Mesenchymal stem cell (in vitro differentiated cells and primary cell): Measurements from ENCODE around the gene SLC2A14.
"Not testable (repeated sequence)": the region's sequence is repeated elsewhere in the genome, so short reads cannot be mapped to it uniquely, and the experiment has no call there.

Source experiments
- DNase-seq: peaks from one replicate; pipeline ENCODE4 v3.0.0-alpha.2; 2013
- H2AFZ ChIP-seq: one replicate; pipeline ENCODE4 v1.6.1; 2013; ENCODE audit warnings: low read depth, mild to moderate bottlenecking, control low read depth, inconsistent platforms, low read length, moderate library complexity
- H2AK5ac ChIP-seq: 2 replicates; pipeline ENCODE4 v1.6.1; 2013; ENCODE audit warnings: low read length, moderate library complexity, mild to moderate bottlenecking, inconsistent platforms; ENCODE audit not compliant: severe bottlenecking
- H2BK120ac ChIP-seq: one replicate; pipeline ENCODE4 v1.6.1; 2013; ENCODE audit warnings: low read depth, mild to moderate bottlenecking, inconsistent platforms, low read length, moderate library complexity
- H2BK12ac ChIP-seq, 2 experiments: one replicate each; pipeline ENCODE4 v1.6.1; 2013; ENCODE audit warnings: inconsistent platforms in 2 of 2, low read length in 2 of 2, mild to moderate bottlenecking in 2 of 2, moderate library complexity in 2 of 2, control low read depth in 1 of 2
- H2BK15ac ChIP-seq: one replicate; pipeline ENCODE4 v1.6.1; 2013; ENCODE audit warnings: mild to moderate bottlenecking, low read depth, inconsistent platforms; ENCODE audit not compliant: poor library complexity, severe bottlenecking
- H2BK5ac ChIP-seq: 2 replicates; pipeline ENCODE4 v1.6.1; 2013; ENCODE audit warnings: low read depth, mild to moderate bottlenecking, low read length, control low read depth, inconsistent platforms; ENCODE audit not compliant: poor library complexity, severe bottlenecking
- H3K14ac ChIP-seq, 2 experiments: one replicate each; pipeline ENCODE4 v1.6.1; 2013; ENCODE audit warnings: inconsistent platforms in 2 of 2, low read length in 2 of 2, control low read depth in 1 of 2, mild to moderate bottlenecking in 1 of 2, moderate library complexity in 1 of 2
- H3K18ac ChIP-seq, 2 experiments: one replicate each; pipeline ENCODE4 v1.6.1; 2013; ENCODE audit warnings: inconsistent platforms in 2 of 2, low read length in 2 of 2, control low read depth in 1 of 2, low read depth in 1 of 2, mild to moderate bottlenecking in 1 of 2
- H3K23ac ChIP-seq, 2 experiments: one replicate each; pipeline ENCODE4 v1.6.1; 2013; ENCODE audit warnings: inconsistent platforms in 2 of 2, low read length in 2 of 2, mild to moderate bottlenecking in 2 of 2, moderate library complexity in 2 of 2, control low read depth in 1 of 2
- H3K27ac ChIP-seq: 2 replicates; pipeline ENCODE4 v1.5.1; 2013; ENCODE audit warnings: mild to moderate bottlenecking, moderate library complexity, low read length, control low read depth, inconsistent platforms; ENCODE audit not compliant: poor library complexity, severe bottlenecking
- H3K27me3 ChIP-seq, 2 experiments: 2 replicates each; pipeline versions ENCODE4 v1.6.1 to v1.7.0; 2013; ENCODE audit warnings: low read length in 2 of 2, mild to moderate bottlenecking in 2 of 2, moderate library complexity in 2 of 2, control low read depth in 1 of 2, inconsistent platforms in 1 of 2; ENCODE audit not compliant: control insufficient read depth in 1 of 2, insufficient read depth in 1 of 2
- H3K36me3 ChIP-seq, 2 experiments: 2 replicates each; pipeline versions ENCODE4 v1.6.1 to v1.7.0; 2013; ENCODE audit warnings: low read length in 2 of 2, control low read depth in 1 of 2, inconsistent platforms in 1 of 2, low read depth in 1 of 2, mild to moderate bottlenecking in 1 of 2; ENCODE audit not compliant: insufficient read depth in 2 of 2, control insufficient read depth in 1 of 2
- H3K4ac ChIP-seq, 2 experiments: one replicate each; pipeline ENCODE4 v1.6.1; 2013; ENCODE audit warnings: inconsistent platforms in 2 of 2, low read length in 2 of 2, mild to moderate bottlenecking in 2 of 2, moderate library complexity in 2 of 2, control low read depth in 1 of 2, low read depth in 1 of 2
- H3K4me1 ChIP-seq: 2 replicates; pipeline ENCODE4 v1.6.1; 2013; ENCODE audit warnings: low read depth, low read length, control low read depth; ENCODE audit not compliant: control insufficient read depth, insufficient read depth
- H3K4me2 ChIP-seq: 2 replicates; pipeline ENCODE4 v1.6.1; 2013; ENCODE audit warnings: low read length, mild to moderate bottlenecking, inconsistent platforms; ENCODE audit not compliant: poor library complexity, severe bottlenecking
- H3K4me3 ChIP-seq, 2 experiments: 2 replicates each; pipeline versions ENCODE4 v1.5.1 to v1.7.0; 2013; ENCODE audit warnings: low read length in 2 of 2, mild to moderate bottlenecking in 2 of 2, control low read depth in 1 of 2, low read depth in 1 of 2; ENCODE audit not compliant: insufficient read depth in 1 of 2
- H3K79me1 ChIP-seq: replicated peaks from 2 replicates; pipeline ENCODE4 v1.6.1; 2013; ENCODE audit warnings: mild to moderate bottlenecking, control low read depth, low read length, inconsistent platforms; ENCODE audit not compliant: poor library complexity, severe bottlenecking
- H3K9ac ChIP-seq: 2 replicates; pipeline ENCODE4 v1.7.0; 2013; ENCODE audit warnings: mild to moderate bottlenecking, low read length, moderate library complexity
- H3K9me3 ChIP-seq: 2 replicates; pipeline ENCODE4 v1.7.0; 2013; ENCODE audit warnings: mild to moderate bottlenecking, low read length; ENCODE audit not compliant: control insufficient read depth
- H4K8ac ChIP-seq: one replicate; pipeline ENCODE4 v1.6.1; 2013; ENCODE audit warnings: inconsistent platforms, mild to moderate bottlenecking, low read length, moderate library complexity
- H4K91ac ChIP-seq: one replicate; pipeline ENCODE4 v1.6.1; 2013; ENCODE audit warnings: mild to moderate bottlenecking, low read length, inconsistent platforms
- WGBS: methylation state at CpG from one replicate; pipeline ENCODE4 v1.1.7; 2013; ENCODE audit warnings: mixed read lengths; 5-methylcytosine and 5-hydroxymethylcytosine counted together

SLC2A14 gene

GRCh38 chr12:7783433-7783832, 89.3 kb downstream of the SLC2A14 start:
- H3K27me3 ChIP-seq = peaks cover 9 to 22% of the 10 kb centered on the region in 2 experiments
- H3K18ac ChIP-seq, H2BK120ac ChIP-seq, H3K4me1 ChIP-seq, H2AFZ ChIP-seq, H2BK15ac ChIP-seq, H4K8ac ChIP-seq, H3K4me3 ChIP-seq, H3K36me3 ChIP-seq, H3K23ac ChIP-seq, H4K91ac ChIP-seq, H2AK5ac ChIP-seq, H3K4ac ChIP-seq, H3K9ac ChIP-seq, H2BK12ac ChIP-seq, H3K9me3 ChIP-seq, H3K27ac ChIP-seq, DNase-seq, H3K4me2 ChIP-seq, H3K79me1 ChIP-seq, H2BK5ac ChIP-seq, H3K14ac ChIP-seq: not testable (repeated sequence)
- 91% methylated on average over 8 of the region's 9 CpGs for WGBS

DNA sequence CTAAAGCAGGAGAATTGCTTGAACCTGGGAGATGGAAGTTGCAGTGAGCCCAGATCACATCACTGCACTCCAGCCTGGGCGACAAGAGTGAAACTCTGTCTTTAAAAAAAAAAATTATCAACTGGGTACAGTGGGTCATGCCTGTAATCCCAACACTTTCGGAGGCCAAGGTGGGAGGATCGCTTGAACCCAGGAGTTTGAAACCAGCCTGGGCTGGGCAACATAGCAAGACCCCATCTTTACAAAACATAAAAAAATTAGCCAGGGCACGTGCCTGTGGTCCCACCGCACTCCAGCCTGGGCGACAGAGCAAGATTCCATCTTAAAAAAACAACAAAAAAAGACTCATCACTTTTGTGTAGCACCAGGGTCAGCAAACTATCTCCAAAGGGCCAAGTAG, 90.7 kb downstream of the SLC2A14 start:
- no peak overlapping the region for H2BK15ac ChIP-seq
- no peak for DNase-seq
- no peak overlapping the region for H2AFZ ChIP-seq
- H2BK120ac ChIP-seq = no peak overlapping the region
- no peak overlapping the region for H3K23ac ChIP-seq
- H3K9me3 ChIP-seq = no peaks in the 10 kb centered on the region
- no peak overlapping the region for H2BK5ac ChIP-seq
- no peaks in the 10 kb centered on the region for H3K4me1 ChIP-seq
- no peaks in the 10 kb centered on the region for H3K79me1 ChIP-seq
- no peak overlapping the region for H4K8ac ChIP-seq
- H3K27ac ChIP-seq = no peak overlapping the region
- peaks cover 0 to 9% of the 10 kb centered on the region in 2 experiments for H3K27me3 ChIP-seq
- H3K36me3 ChIP-seq = no peaks in the 10 kb centered on the region
- no peak overlapping the region for H2AK5ac ChIP-seq
- WGBS = 90% methylated on average over 6 of the region's 6 CpGs
- H3K14ac ChIP-seq = no peak overlapping the region
- no peak overlapping the region for H3K4me3 ChIP-seq
- no peak overlapping the region for H3K9ac ChIP-seq
- no peak overlapping the region for H4K91ac ChIP-seq
- no peak overlapping the region for H3K4ac ChIP-seq
- no peak overlapping the region for H3K18ac ChIP-seq
- no peak overlapping the region for H3K4me2 ChIP-seq
- H2BK12ac ChIP-seq = no peak overlapping the region

GRCh38 chr12:7781274-7781673, 91.4 kb downstream of the SLC2A14 start:
- Histone ChIP-seq H2AK5ac (no peak overlapping the region), H3K4ac (no peak overlapping the region), H3K36me3 (no peaks in the 10 kb centered on the region), H3K23ac (no peak overlapping the region), H3K4me1 (no peaks in the 10 kb centered on the region), H3K27me3 (peaks cover 0 to 5% of the 10 kb centered on the region in 2 experiments), H3K9me3 (no peaks in the 10 kb centered on the region), H2BK5ac (no peak overlapping the region), H3K27ac (no peak overlapping the region), H3K9ac (no peak overlapping the region), H3K4me3 (no peak overlapping the region), H3K4me2 (no peak overlapping the region), H2BK12ac (no peak overlapping the region), H3K79me1 (no peaks in the 10 kb centered on the region), H4K91ac (no peak overlapping the region), H2BK120ac (no peak overlapping the region), H3K18ac (no peak overlapping the region), H4K8ac (no peak overlapping the region), H2AFZ (no peak overlapping the region), H3K14ac (no peak overlapping the region), H2BK15ac (no peak overlapping the region)
- no peak for DNase-seq
- 93% methylated on average over 2 of the region's 3 CpGs for WGBS

- H3K9me3 ChIP-seq = no peaks in the 10 kb centered on the region
- no peak for DNase-seq
- no peaks in the 10 kb centered on the region for H3K36me3 ChIP-seq
- no peak overlapping the region for H3K4me3 ChIP-seq
- no peak overlapping the region for H3K4ac ChIP-seq
- H3K23ac ChIP-seq = no peak overlapping the region
- H3K27me3 ChIP-seq = no peaks in the 10 kb centered on the region
- no peak overlapping the region for H4K91ac ChIP-seq
- no peak overlapping the region for H2BK15ac ChIP-seq
- no peak overlapping the region for H3K14ac ChIP-seq
- no peak overlapping the region for H3K18ac ChIP-seq
- H2AK5ac ChIP-seq = no peak overlapping the region
- no peaks in the 10 kb centered on the region for H3K79me1 ChIP-seq
- no peak overlapping the region for H3K4me2 ChIP-seq
- no peak overlapping the region for H2BK5ac ChIP-seq
- no peaks in the 10 kb centered on the region for H3K4me1 ChIP-seq
- no peak overlapping the region for H2BK120ac ChIP-seq
- no peak overlapping the region for H2AFZ ChIP-seq
- 61% methylated on average over 3 of the region's 3 CpGs for WGBS
- no peak overlapping the region for H2BK12ac ChIP-seq
- no peak overlapping the region for H4K8ac ChIP-seq
- no peak overlapping the region for H3K9ac ChIP-seq
- H3K27ac ChIP-seq = no peak overlapping the region
Observed at GRCh38 chr12:7769999-7770398, 102.7 kb downstream of the SLC2A14 start.
